ENCODE results near the gene ATPAF2.
"Not testable (repeated sequence)": the region's sequence is repeated elsewhere in the genome, so short reads cannot be mapped to it uniquely, and the experiment has no call there.

ATPAF2 gene

DNA sequence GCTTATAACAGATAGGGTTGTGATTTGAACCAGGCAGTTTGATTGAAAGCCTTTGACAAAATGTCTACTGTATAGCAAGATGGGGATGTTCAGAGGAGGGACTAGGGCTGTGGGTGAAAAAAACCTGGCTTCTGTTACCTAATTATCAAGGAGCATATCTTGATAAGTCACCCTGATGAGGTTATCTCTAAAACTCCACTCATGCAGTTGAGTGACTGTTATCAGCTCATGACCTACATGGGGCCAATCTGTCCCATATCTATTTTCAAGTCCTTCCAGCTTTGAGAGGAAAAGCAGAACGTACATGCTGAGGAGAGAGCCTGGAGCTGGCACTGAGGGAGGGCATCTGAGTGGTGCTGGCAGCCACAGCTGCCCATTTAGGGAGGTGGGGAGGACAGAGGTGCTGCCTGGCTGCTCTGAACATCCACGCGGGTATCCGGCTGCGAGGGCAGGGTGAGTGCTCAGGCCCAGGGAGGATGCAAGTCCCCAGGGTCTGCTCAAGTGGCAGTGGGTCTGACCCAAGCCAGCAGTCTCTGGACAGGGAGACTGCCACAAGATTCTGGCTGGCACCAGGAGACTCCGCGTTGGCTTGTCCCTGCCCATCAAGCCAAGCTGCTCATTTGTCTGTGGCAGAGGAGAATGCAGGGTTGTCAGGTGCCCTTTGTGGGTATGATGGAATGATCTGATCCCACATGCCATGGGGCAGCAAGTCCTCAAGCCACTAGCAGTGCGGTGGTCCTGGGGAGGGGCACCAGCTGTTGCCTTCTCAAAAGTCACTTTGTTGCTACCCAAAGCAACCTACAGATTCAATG lies 29.2 kb downstream of the ATPAF2 start:
- no peak for DNase-seq (ENCODE audit: low read depth in 2 of 2)

- DNase-seq (ENCODE audit: low read depth in 2 of 2), result no peak
Observed at GRCh38 chr17:18008496-18009268, 30.3 kb downstream of the ATPAF2 start.

DNA sequence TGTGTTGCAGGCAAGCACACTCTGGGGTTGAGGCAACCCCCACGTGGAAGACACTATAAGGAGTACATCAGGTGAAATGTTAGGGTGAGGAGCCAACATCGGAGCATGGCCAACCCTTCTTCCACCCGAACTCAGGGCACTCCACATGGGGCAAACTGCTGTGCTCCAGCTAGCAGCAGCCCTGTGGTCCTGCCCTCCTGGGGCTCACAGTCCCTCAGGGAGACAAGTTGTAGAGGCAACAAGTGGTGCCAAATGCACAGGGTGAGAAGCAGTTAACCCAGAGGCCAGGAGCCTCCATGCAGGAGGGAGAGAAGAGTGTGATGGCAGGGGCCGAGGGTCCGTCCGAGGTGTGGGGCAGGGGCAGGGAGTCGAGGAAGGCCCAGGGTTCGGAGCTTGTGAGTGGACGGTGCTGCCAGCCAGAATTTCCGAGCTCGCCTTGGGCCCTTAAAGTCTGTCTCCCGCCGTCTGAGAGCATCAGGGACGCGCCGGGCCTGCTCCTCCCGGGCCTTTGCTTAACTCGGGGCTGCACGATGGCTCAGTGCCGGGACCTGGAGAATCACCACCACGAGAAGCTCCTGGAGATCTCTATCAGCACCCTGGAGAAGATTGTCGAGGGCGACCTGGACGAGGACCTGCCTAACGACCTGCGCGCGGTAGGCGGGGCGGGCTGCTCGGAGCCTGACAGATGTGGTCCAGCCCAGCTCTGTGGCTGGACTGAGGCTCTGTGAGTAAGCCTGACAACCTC lies 32.3 kb downstream of the ATPAF2 start:
- no peak for DNase-seq (ENCODE audit: low read depth in 2 of 2)

DNA sequence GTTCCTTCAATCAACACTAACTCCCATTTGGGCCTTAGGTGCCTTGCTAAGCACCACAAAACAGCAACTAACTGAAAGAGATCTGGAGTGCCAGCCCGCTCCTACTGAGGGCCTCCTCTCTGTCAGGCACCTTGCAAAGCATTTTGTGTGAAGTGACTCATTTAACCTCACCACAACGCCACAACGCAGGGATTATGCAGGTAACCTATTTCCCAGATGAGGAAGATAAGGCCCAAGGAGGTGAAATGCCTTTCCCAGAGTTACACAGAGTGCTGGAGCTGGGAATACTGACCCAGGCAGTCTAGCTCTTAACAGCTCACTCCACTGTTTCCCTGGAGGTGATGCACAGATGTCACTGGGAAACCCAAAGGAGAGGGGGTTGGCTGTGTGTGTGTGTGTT lies 33.5 kb downstream of the ATPAF2 start:
- DNase-seq (ENCODE audit: low read depth in 2 of 2), result no peak

- DNase-seq (ENCODE audit: low read depth in 2 of 2), result no peak
Observed at GRCh38 chr17:18004884-18005305, 34.1 kb downstream of the ATPAF2 start.

DNA sequence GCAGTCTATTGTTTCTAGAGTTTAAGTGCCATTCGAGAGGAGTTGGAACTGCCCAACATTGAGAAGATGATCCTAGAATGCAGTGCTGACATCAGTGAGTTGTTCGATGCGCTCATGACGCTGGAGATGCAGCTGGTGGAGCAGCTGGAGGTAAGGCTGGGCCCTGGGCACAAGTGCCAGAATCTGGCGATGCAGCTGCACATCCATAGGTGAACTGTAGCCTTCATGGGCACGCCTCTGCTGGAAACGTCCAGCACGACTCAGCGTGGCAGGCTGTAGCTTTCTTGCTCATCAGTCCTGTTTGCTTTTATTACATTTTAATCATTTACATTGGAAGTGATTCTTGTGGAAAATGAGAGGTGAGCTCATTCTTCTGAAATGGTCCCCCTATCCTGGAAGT lies 34.6 kb downstream of the ATPAF2 start:
- no peak for DNase-seq (ENCODE audit: low read depth in 2 of 2)

DNA sequence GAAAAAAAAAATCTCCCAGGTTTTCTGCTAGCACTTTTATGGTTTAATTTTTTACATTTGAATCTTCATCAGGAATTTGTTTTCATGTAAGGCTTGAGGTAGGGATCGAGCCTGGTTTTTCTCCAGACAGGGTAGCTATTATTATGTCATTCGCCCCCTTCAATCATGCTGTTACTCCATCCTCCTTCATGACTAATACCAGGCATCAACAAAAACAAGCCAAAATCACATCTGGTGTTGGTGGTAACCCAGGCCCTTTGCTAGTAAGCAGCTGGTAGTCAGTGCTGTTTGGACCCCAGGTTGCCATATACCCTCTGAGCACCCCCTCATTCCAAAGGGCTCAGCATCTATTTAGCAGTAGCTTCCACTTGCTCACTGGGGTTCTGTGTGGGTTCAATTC lies 36.8 kb downstream of the ATPAF2 start:
- no peak for DNase-seq (ENCODE audit: low read depth in 2 of 2)

DNA sequence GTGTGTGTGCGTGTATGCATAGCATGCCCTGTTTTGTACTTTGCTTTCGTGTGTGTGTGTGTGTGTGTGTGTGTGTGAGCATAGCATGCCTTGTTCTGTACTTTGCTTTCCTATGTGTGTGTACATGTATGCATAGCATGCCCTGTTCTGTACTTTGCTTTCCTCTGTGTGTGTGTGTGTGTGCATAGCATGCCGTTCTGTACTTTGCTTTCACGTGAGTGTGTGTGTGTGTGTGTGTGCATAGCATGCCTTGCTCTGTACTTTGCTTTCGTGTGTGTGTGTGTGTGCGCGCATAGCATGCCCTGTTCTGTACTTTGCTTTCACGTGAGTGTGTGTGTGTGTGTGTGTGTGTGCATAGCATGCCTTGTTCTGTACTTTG lies 38.9 kb downstream of the ATPAF2 start:
- no peak for DNase-seq (ENCODE audit: low read depth in 2 of 2)

GRCh38 chr17:17999364-18000029 lies 39.5 kb downstream of the ATPAF2 start:
- DNase-seq (ENCODE audit: low read depth in 2 of 2), result no peak

DNA sequence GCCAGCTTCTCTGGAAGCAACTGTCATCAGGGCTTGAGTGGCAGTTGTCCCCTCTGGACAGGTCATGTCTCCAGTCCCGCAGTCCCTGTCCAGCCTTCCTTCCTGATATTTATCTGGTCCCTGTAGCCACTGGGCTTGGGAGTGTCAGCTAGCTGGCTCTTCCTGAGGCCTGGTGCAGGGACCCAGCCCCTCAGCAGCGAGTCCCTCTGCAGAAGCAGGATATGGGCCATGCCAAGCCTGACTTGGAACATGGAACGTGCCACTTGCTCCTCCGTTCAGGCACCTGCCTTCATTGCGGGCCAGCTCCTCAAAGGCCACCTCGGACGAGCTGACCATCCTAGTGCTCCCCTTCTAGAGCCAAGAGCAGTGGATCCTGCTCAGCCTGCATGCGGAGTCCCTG lies 40.0 kb downstream of the ATPAF2 start:
- DNase-seq (ENCODE audit: low read depth in 2 of 2), result no peak

GRCh38 chr17:17995887-17996286 lies 43.1 kb downstream of the ATPAF2 start:
- DNase-seq (ENCODE audit: low read depth in 2 of 2), result not testable (repeated sequence)

DNA sequence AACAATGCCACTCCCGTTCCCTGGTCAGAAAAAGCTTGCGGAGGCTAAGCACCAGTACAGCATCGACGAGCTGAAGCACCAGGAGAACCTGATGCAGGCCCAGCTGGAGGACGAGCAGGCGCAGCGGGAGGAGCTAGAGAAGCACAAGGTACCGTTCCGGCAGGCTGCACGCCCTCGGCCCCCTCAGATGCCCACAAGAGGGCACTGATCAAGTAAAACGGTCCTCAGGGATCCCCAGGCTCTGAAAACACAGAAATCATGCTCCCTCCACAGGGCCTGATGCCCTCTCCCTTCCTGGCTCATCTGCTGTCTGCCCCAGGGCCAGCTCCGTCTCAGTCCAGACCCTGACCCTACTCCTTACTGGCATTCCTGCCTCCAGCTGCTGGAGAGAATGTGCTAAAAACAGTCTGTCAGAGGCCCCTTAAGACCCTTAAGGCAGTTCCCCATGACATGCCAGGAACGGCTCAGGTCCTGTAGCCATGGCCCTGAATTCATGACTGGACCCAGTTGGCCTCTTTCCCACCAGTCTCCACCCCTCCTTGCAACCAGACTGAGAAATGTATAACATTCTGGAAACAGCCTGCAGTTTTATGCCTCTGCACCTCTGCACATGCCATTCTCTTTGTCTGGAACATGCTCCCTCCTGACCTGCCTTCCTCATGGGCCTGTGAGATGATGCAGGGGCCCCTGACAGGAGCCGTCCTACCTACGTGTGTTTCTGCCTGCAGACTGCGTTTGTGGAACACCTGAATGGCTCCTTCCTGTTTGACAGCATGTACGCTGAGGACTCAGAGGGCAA lies 44.5 kb downstream of the ATPAF2 start:
- DNase-seq (ENCODE audit: low read depth in 2 of 2), result no peak

DNA sequence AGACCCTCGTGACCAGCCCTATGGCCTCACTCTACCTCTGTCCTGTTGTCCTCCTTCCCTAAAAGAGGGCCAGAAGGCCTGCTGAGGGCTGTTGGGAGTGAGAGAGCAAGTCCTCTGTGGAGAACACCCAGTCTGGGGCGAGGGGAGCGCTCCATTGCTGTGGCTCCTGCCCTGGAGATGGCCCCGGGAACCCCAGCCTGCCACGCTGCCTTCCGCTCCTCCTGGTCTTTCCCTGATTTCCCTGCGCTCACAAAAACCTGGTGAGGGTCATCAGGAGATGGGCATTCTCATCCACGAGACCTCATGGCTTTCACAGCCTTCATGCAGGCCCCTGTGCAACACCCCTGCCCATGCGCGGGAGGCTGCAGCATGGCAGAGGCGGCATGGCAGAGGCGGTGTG lies 45.1 kb downstream of the ATPAF2 start:
- no peak for DNase-seq (ENCODE audit: low read depth in 2 of 2)

- DNase-seq (ENCODE audit: low read depth in 2 of 2), result no peak
Observed at GRCh38 chr17:17993366-17993765, 45.6 kb downstream of the ATPAF2 start.

DNA sequence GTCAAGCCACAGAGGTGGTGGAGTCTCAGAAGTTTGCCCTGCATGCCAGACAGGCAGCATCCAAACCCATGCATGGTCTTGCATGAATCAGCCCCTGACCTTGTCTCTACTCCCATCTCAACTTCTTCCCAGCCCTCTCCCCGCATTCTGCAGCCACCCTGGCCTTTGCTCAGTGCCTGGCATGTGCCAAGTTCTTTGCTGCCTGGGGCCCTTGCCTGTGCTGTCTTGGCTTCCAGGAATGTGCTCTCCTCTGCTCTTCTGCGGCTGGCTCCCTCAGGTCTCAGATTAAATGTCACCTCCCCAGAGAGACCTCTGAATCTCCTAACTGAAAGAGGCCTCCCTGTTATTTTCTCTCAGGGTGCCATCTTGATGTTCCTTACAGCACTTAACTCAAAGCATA lies 48.7 kb downstream of the ATPAF2 start:
- DNase-seq (ENCODE audit: low read depth in 2 of 2), result no peak

DNA sequence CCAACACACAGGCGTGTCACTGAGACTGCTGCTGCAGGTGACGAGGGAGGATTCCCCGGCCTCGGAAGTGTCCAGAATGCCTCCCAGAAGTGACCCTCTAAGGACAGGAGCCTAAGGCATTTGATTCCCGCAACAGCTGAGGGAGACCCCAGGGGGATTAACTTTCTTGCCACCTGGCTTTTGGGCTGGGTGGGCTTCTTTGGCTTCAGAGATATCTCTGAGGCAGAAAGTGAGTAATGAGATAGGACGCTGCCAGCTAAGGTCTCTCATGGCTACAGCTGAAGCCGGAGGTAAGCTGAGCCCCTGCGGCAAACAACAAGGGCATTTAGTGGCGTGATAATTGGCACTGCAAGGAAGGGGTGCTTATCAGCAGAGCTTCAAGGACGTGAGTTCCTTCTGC lies 49.4 kb downstream of the ATPAF2 start:
- DNase-seq (ENCODE audit: low read depth in 2 of 2), result no peak

DNA sequence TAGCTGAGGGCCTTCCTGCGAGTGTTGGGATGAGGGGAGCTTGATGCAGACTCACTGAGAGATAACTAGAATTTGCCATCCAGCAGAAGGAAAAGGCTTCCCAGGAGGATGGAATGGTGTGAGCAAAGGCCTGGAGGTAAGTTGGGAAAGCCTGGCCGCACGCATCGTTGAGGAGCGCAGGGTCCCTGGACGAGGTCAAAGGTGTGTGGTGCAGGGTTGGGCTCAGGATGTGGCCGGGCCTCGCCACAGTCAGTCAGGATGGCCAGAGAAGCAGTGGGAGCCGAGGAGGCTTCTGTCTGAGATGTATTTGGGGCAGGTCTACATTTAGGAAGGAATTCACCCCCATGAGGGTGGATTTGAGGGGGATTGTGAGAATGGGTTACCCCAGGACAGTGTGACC lies 49.9 kb downstream of the ATPAF2 start:
- no peak for DNase-seq (ENCODE audit: low read depth in 2 of 2)

GRCh38 chr17:17988427-17988945 lies 50.5 kb downstream of the ATPAF2 start:
- DNase-seq (ENCODE audit: low read depth in 2 of 2), result no peak

GRCh38 chr17:17987901-17988300 lies 51.1 kb downstream of the ATPAF2 start:
- no peak for DNase-seq (ENCODE audit: low read depth in 2 of 2)

GRCh38 chr17:17987187-17987896 lies 51.6 kb downstream of the ATPAF2 start:
- no peak for DNase-seq (ENCODE audit: low read depth in 2 of 2)

All from stimulated activated CD4-positive, alpha-beta T cell treated with anti-CD3 and anti-CD28 coated beads, Interleukin-15, amount 100 ng/mL, for 48 hours (primary cell).